ENCODE results near the gene PTPRH.

DNA sequence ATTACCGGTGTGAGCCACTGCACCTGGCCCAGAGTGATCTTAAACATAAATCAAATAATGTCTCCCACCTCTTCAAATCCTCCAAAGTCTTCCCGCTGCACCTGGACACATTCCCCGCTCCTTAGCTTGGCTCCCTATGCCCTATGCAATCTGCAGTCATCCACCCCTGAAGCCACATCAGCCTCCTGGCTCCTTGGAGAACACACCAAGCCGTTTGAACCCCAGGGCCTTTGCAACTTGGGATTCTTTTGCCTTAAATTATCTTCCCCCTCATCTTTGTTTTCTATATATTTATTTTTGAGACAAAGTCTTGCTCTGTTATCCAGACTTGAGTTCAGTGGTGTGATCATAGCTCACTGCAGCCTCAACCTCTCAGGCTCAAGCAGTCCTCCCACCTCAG lies 40.2 kb downstream of the PTPRH start:
- TF ChIP-seq, protein P1, sequence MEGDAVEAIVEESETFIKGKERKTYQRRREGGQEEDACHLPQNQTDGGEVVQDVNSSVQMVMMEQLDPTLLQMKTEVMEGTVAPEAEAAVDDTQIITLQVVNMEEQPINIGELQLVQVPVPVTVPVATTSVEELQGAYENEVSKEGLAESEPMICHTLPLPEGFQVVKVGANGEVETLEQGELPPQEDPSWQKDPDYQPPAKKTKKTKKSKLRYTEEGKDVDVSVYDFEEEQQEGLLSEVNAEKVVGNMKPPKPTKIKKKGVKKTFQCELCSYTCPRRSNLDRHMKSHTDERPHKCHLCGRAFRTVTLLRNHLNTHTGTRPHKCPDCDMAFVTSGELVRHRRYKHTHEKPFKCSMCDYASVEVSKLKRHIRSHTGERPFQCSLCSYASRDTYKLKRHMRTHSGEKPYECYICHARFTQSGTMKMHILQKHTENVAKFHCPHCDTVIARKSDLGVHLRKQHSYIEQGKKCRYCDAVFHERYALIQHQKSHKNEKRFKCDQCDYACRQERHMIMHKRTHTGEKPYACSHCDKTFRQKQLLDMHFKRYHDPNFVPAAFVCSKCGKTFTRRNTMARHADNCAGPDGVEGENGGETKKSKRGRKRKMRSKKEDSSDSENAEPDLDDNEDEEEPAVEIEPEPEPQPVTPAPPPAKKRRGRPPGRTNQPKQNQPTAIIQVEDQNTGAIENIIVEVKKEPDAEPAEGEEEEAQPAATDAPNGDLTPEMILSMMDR (IDR thresholded peaks at IDR 0.05; ENCODE audit: insufficient read depth, low read length), result no peak
- TF ChIP-seq, protein P2, sequence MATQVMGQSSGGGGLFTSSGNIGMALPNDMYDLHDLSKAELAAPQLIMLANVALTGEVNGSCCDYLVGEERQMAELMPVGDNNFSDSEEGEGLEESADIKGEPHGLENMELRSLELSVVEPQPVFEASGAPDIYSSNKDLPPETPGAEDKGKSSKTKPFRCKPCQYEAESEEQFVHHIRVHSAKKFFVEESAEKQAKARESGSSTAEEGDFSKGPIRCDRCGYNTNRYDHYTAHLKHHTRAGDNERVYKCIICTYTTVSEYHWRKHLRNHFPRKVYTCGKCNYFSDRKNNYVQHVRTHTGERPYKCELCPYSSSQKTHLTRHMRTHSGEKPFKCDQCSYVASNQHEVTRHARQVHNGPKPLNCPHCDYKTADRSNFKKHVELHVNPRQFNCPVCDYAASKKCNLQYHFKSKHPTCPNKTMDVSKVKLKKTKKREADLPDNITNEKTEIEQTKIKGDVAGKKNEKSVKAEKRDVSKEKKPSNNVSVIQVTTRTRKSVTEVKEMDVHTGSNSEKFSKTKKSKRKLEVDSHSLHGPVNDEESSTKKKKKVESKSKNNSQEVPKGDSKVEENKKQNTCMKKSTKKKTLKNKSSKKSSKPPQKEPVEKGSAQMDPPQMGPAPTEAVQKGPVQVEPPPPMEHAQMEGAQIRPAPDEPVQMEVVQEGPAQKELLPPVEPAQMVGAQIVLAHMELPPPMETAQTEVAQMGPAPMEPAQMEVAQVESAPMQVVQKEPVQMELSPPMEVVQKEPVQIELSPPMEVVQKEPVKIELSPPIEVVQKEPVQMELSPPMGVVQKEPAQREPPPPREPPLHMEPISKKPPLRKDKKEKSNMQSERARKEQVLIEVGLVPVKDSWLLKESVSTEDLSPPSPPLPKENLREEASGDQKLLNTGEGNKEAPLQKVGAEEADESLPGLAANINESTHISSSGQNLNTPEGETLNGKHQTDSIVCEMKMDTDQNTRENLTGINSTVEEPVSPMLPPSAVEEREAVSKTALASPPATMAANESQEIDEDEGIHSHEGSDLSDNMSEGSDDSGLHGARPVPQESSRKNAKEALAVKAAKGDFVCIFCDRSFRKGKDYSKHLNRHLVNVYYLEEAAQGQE (IDR thresholded peaks at IDR 0.05; ENCODE audit: insufficient replicate concordance, low read depth), result no peak
- no peak for TF ChIP-seq POLR2AphosphoS5 (IDR thresholded peaks at IDR 0.05; ENCODE audit: low read depth)
- TF ChIP-seq GABPA (IDR thresholded peaks at IDR 0.05; ENCODE audit: low read depth), result no peak

All from HL-60 (cell line).